GM13977 (cell line): ENCODE measurements around the gene TSFM.

Source experiments
- DNase-seq: peaks from one replicate; pipeline ENCODE4 v3.0.0; 2012; ENCODE audit warnings: low spot score
- CTCF ChIP-seq: IDR thresholded peaks from 2 replicates; pipeline ENCODE4 v1.5.1; 2012; ENCODE audit warnings: mild to moderate bottlenecking, control low read depth; ENCODE audit not compliant: insufficient read depth; ENCODE audit errors: extremely low read depth, missing control alignments
- in situ Hi-C: fragments of 300-500 bp; cut with MboI; formaldehyde crosslinking; loops from one replicate; pipeline ENCODE4 v1.12.0; 2022; ENCODE audit warnings: low sequenced_read_pairs, low pct_unique_long_range_greater_than_20kb, mixed read lengths, inconsistent platforms; ENCODE audit not compliant: unreplicated experiment

Gene TSFM

GRCh38 chr12:57775044-57775443 is 7.5 kb upstream of the TSFM start:
- in situ Hi-C loops = no loop called here
- no peak for TF ChIP-seq CTCF
- no peak for DNase-seq

DNA sequence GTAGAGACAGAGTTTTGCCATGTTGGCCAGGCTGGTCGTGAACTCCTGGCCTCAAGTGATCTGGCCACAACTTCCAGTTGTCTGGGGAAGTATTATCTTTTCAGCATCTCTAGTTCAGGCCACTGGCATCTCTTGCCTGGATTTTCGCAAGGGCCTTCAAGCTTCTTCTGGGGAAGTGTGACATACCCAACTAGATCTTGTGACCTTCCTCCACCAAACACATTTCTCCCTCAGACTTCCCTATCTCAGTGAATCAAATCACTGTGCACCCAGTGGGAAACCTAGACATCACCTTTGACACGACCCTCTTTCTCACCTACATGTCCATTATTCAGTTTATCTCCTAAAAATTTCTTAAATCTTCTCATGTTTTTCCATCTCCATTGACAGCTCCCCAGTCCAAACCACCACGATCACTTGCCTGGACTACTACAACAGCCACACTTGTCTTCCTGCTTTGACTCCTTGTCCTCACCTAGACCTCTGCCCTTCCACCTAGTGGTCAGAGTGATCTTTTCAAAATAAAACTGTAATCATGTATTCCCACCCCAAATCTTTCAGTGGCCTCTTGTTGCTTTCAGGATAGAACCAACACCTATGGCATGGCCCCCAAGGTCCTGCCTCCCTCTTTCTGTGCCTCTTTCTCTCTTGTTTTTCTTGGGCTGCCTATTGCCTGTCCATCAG is 6.9 kb upstream of the TSFM start:
- no peak for TF ChIP-seq CTCF
- in situ Hi-C loops = no loop called here
- DNase-seq = no peak

DNA sequence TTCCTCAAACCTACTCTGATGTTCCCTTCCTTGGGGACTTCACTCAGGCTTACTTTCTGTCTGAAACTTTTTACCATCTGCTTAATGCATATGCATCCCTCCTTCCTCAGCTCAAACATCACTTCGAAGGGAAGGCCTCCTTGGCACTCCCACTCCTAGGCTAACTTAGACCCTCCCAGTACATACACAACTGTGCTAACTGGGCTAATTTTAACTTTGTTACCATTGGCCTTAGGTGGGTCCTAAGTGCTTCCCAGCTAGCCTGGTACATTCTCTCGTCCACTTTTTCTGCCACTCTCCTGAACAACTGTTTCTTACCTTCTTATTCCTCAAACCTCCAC is 6.4 kb upstream of the TSFM start:
- in situ Hi-C loops = no loop called here
- no peak for DNase-seq
- TF ChIP-seq CTCF = no peak

DNA sequence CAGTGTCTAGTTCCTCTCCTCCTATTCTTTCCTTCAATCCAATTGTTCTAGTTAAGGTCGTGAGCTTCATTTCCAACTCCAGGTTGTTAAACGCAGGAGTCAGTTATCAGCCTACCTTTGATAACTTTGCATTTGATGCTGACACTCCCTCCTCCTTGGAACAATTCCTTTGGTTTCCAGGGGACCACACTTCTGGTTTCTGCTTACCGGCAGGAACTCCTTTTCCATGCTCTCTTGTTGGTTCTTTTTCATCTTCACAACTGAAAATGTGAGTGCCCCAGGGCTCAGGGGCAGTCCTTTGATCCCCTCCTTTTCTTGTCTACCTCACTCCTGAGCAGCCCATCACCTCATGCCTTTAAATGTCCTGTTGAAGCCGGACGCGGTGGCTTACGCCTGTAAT is 5.2 kb upstream of the TSFM start:
- DNase-seq = no peak
- no peak for TF ChIP-seq CTCF
- in situ Hi-C loops = no loop called here

DNA sequence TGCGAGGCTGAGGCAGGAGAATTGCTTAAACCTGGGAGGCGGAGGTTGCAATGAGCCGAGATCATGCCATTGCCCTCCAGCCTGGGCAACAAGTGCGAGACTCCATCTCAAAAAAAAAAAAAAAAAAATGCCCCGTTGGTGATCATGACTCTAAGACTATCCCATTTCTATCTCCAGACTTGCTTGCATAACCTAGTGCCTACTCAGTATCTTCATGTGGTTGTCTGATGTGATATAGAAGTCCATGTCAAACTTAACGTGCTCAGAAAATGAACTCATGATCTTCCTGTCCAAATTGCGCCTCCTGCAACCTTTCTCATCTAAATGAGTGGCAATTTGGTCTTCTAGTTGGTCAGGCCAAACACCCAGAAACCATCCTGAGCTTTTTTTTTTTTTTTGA is 4.7 kb upstream of the TSFM start:
- no peak for DNase-seq
- in situ Hi-C loops = no loop called here
- no peak for TF ChIP-seq CTCF

- in situ Hi-C loops = no loop called here
- DNase-seq = no peak
- TF ChIP-seq CTCF = no peak
Measured at GRCh38 chr12:57779736-57780135, 2.9 kb upstream of the TSFM start.

GRCh38 chr12:57780284-57780897 is 2.2 kb upstream of the TSFM start:
- no peak for DNase-seq
- no peak for TF ChIP-seq CTCF
- in situ Hi-C loops = no loop called here
